ENCODE data around the gene PSMC1.

Gene PSMC1

GRCh38 chr14:90276646-90277367 is 20.5 kb downstream of the PSMC1 start:
- no peak for DNase-seq (ENCODE audit: low read depth)

- DNase-seq (ENCODE audit: low read depth), result no peak
Measured at GRCh38 chr14:90277581-90278198, 21.3 kb downstream of the PSMC1 start.

- DNase-seq (ENCODE audit: low read depth), result no peak
Measured at GRCh38 chr14:90278199-90279175, 22.1 kb downstream of the PSMC1 start.

- no peak for DNase-seq (ENCODE audit: low read depth)
Measured at GRCh38 chr14:90280096-90280495, 23.7 kb downstream of the PSMC1 start.

- DNase-seq (ENCODE audit: low read depth), result no peak
Measured at GRCh38 chr14:90281261-90281660, 24.9 kb downstream of the PSMC1 start.

GRCh38 chr14:90281756-90282155 is 25.4 kb downstream of the PSMC1 start:
- DNase-seq (ENCODE audit: low read depth), result no peak

GRCh38 chr14:90287791-90288190 is 31.4 kb downstream of the PSMC1 start:
- no peak for DNase-seq (ENCODE audit: low read depth)

- no peak for DNase-seq (ENCODE audit: low read depth)
Measured at GRCh38 chr14:90288651-90289355, 32.5 kb downstream of the PSMC1 start.

GRCh38 chr14:90290337-90291011 is 34.1 kb downstream of the PSMC1 start:
- DNase-seq (ENCODE audit: low read depth), result no peak

- DNase-seq (ENCODE audit: low read depth), result no peak
Measured at GRCh38 chr14:90291699-90292098, 35.3 kb downstream of the PSMC1 start.

GRCh38 chr14:90293766-90294730 is 37.7 kb downstream of the PSMC1 start:
- DNase-seq (ENCODE audit: low read depth), result no peak

- no peak for DNase-seq (ENCODE audit: low read depth)
Measured at GRCh38 chr14:90294872-90295271, 38.5 kb downstream of the PSMC1 start.

GRCh38 chr14:90295870-90296516 is 39.6 kb downstream of the PSMC1 start:
- no peak for DNase-seq (ENCODE audit: low read depth)

- DNase-seq (ENCODE audit: low read depth), result no peak
Measured at GRCh38 chr14:90296641-90297040, 40.3 kb downstream of the PSMC1 start.

- DNase-seq (ENCODE audit: low read depth), result no peak
Measured at GRCh38 chr14:90297876-90298629, 41.7 kb downstream of the PSMC1 start.

- DNase-seq (ENCODE audit: low read depth), result no peak
Measured at GRCh38 chr14:90299408-90299807, 43.1 kb downstream of the PSMC1 start.

- DNase-seq (ENCODE audit: low read depth), result no peak
Measured at GRCh38 chr14:90300611-90301047, 44.3 kb downstream of the PSMC1 start.

GRCh38 chr14:90301122-90301521 is 44.8 kb downstream of the PSMC1 start:
- DNase-seq (ENCODE audit: low read depth), result no peak

GRCh38 chr14:90301668-90302090 is 45.3 kb downstream of the PSMC1 start:
- no peak for DNase-seq (ENCODE audit: low read depth)
